NCI-H524 (cell line): ENCODE measurements around the gene RAB11FIP4.
A peak's percentile ranks its signal among the peaks of the same experiment; 100 is the strongest.
"Not testable (repeated sequence)": the region's sequence is repeated elsewhere in the genome, so short reads cannot be mapped to it uniquely, and the experiment has no call there.

ENCODE experiments used
- DNase-seq, 2 experiments: peaks; one replicate each; lab custom pipeline; 2025; lab: John Stamatoyannopoulos, UW

Gene RAB11FIP4

GRCh38 chr17:31433091-31433790 lies 41.8 kb downstream of the RAB11FIP4 start:
- DNase-seq = no peak

GRCh38 chr17:31433811-31434726 lies 42.6 kb downstream of the RAB11FIP4 start:
- DNase-seq = no peak

DNA sequence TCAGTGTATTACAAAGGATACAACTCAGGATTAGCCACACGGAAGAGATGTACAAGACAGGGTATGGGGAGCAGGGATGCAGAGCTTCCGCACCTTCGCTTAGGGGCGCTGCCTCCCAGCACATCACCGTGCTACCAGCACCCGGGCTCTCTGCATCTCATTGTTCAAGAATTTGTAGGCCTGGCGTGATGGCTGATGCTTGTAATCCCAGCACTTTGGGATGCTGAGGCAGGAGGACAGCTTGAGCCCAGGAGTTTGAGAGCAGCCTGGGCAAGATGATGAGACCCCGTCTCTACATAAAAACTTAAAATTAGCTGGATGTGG lies 43.2 kb downstream of the RAB11FIP4 start:
- DNase-seq = no peak

GRCh38 chr17:31435581-31435980 lies 44.1 kb downstream of the RAB11FIP4 start:
- no peak for DNase-seq

GRCh38 chr17:31437720-31438400 lies 46.4 kb downstream of the RAB11FIP4 start:
- no peak for DNase-seq

DNA sequence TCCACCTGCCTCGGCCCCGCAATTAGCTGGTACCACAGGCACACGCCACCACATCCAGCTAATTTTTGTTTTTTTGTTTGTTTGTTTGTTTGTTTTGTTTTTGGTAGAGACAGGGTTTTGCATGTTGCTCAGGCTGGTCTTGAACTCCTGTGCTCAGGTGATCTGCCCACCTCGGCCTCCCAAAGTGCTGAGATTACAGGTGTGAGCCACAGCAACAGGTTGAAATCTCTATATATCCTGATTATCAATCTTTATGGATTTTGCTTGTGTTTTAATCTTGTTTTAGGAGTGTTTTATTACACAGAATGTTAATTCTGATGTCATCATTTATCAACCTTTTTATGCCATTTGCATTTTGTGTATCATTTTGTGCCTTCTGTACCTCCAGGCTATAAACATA lies 48.2 kb downstream of the RAB11FIP4 start:
- DNase-seq = no peak

DNA sequence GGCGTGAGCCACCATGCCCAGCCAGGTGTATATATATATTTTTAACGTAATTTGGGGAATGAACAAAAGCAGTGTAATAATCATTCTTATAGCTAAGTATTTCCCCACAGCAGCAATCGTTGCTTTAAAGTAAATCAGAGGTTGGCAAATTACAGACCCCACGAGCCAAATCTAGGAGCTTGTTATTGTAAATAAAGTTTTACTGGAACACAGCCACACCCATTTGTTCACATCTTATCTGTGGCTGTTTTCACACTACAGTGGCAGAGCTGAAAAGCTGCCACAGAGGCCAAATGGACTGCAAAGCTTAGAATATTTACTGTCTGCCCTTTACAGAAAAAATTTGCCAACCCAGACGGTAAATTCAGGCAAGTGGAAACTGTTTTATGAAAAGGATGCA lies 50.8 kb downstream of the RAB11FIP4 start:
- DNase-seq = no peak

DNA sequence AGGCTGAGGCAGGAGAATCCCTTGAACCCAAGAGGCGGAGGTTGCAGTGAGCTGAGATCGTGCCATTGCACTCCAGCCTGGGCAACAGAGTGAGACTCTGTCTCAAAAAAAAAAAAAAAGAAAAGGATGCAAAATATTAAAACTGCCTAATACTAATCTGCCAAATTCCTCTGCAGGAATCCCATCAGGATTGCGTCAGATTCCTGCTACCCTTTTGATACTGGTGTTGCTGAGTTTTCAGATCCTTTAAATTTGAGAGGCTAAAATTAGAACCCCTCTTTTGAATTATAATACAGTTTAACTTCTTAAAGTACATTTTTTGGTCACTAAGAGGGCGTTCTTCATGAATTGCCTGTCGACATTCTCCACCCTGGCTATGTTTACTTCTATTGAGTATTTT lies 51.4 kb downstream of the RAB11FIP4 start:
- DNase-seq = not testable (repeated sequence)

DNA sequence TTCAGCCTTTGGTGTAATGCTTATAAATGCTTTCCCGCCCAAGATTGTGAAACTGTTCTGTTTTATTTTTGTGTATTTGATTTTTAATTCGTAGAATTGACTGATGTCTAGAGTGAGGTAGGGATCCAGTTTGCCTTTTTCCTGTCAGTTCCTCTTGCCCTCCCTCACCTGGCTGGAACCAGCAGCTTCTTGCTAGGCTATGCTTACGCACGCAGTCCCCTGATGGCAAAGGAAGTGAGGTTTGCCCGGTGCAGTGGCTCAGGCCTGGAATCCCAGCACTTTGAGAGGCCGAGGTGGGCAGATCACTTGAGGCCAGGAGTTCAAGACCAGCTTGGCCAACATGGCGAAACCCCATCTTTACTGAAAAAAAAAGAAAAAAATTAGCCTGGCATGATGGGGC lies 51.9 kb downstream of the RAB11FIP4 start:
- DNase-seq = no peak

DNA sequence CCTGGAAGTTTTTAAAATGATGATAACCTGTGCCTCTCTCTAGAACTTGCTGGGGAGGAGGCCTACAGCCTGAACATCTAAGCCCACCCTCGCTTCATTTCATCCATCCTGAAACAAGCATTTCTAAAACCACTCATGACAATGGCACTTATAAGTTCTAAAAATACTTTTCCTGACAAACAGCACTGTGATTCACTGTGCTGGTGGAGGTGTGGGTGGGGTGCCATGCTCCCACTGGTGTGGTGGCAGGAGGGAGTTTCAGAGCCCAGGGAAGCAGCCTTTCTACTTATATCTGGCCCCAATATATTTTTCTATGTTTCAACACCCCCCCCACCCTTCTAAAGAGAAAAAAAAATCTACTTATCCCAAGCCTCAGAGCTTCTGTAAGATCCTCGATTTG lies 52.6 kb downstream of the RAB11FIP4 start:
- DNase-seq = no peak

DNA sequence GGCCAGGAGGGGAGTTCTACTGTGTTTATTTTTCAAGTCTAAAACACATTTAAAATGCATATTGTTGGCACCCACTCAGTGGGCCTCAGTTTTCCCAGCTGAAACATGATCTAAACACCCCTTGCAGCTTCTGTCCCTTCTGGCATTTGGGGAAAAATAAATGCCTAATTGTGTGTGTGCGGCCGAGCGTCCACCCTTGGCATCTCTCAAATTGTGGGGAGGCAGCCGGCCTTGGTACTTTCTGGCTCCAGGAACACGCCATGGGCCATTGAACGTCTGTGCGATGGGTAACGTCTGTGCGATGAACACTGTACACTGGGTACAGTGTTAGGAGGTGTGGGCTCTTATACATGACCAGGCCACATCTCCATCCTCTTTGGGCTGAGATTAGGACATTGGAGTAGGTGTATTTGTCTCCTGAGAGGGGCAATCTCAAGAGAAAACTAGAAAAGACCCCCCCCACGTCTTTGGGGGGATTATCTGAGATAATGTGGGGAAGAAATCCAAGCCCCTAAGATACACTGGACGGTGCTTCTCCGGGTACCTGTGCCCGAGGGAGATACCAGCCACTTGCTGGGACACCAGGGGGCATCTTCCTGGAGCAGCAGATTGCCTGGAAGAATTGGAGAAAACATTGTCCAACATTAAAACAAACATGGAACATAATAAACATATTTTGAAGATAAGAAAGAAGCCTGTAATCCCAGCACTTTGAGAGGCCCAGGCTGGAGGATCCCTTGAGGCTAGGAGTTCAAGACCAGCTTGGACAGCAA lies 54.9 kb downstream of the RAB11FIP4 start:
- DNase-seq = no peak

DNA sequence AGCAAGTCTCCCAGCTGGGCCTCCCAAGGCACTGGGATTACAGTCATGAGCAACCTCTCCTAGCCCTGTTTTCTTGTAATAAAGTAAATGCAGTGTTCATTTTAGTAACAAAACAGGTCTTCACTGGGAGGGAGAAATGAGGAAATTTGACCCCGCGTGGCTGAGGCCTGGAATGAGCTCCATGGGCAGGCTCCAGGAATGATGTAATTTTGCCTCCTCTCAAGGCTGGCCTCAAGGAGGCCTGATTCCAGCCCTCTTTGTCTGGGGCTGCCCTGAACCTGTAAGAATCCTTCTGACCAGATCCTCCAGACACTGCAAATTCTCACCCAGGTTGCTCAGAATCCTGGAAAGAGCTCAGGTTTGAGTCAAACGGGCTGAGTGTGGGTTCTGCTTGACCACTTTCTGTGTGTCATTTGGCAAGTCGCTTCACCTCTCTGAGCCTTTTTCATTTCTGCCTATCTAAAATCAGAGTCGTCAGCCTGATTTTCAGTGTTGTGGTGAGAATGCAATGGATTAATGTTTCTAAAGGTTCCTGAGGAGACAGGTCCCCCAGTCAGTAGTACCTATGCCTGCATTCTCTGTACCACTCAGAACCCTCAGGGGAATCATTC lies 57.1 kb downstream of the RAB11FIP4 start:
- DNase-seq = no peak

DNA sequence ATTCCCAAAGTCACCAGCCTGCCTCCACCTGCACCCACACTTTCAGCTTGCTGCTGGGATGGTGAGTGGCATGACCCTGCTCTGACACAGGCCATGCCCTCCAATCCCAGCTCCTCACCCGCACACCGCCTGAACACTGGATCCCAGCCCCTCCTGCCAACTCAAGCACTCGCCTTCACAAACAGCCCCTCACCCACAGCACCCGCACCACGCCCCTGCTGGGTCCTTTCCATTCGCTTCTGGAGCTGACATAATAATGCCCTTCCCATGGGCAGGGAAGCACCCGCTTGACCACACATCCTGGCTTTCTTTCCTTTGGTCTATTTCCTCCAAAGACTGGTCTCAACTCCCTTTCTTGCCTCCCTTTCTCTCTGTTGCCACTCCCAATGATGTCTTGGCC lies 57.6 kb downstream of the RAB11FIP4 start:
- no peak for DNase-seq

DNA sequence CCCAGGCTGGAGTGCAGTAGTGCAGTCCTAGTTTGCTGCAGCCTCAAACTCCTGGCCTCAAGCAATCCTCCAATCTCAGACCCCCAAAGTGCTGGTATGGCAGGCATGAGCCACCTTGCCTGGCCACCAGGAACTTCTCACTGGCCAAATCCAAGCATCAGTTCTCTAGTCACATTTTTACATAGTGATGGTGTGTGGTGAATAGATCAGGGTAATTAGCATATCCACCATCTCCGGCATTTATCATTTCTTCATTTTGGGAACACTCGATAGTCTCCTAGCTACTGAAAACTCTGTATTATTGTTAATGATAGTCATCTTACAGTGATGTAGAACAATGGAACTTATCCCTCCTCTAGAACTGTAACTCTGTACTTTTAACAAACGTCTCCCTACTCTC lies 58.3 kb downstream of the RAB11FIP4 start:
- DNase-seq = no peak

GRCh38 chr17:31452101-31452500 lies 60.6 kb downstream of the RAB11FIP4 start:
- DNase-seq = no peak

DNA sequence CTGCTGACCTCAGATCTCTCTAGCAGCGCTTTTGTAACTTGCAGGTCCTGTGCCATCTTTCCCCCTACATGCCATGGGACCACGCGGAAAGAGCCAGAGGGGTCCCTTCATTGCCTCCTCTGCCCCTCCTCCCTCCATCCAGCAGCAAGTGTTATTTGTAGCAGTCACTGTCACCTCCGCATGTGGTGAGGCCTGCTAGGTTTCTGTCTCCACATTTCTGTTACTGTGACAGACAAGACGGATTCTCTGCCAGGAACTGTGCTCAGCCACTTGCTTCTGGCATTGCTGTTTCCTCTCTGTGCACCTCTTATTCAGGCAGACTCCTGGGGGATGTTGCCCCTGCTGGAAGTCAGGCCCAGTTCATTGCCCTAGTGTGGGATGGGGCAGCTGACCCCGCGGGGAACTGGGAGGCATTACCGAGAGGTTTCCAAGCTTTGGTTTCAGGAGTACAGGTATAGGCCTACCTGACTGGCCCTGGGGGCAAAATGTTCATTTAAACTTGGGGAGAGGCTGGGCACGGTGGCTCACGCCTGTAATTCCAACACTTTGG lies 61.2 kb downstream of the RAB11FIP4 start:
- no peak for DNase-seq

DNA sequence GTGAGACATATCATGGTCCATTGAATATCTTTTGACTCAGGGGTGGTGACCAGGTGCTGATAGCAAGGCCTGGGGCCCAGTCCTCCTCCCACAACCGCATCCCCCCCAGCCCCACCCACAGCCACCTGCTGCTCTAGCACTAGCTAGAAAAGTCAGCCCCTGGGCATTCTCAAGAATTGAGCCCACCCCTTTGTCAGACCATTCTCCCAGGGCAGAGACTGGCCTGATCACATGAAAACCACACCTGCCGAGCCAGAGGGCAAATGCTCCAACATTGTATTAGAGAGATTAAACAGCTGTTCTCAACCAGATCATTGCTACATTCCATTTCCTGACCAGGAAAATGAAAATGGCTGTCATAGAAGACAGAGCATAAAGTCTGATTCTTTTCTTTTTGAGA lies 62.4 kb downstream of the RAB11FIP4 start:
- peak in 1 of 2 experiments; percentile 44 for DNase-seq

DNA sequence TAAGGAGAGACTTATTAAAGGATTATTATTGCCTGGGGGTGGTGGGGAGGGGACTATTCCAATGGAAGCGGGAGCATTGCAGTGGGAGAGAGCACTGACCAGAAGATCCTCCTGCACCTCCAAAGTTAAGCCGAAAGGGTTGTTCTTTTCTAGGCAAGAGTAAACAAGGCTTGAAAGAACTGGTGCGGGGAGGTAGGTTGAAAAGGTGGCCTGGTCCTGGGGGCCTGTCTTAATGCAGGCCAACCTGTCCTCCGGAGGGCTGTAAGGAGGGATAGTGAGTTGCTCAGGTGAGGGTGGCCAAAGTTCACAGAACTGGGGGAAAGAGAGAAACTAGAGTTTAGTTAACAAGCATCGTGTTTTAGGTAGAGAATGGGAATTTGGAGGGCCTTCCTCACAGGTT lies 65.3 kb downstream of the RAB11FIP4 start:
- no peak for DNase-seq

GRCh38 chr17:31457391-31458234 lies 66.1 kb downstream of the RAB11FIP4 start:
- no peak for DNase-seq

- peak in 1 of 2 experiments; percentile 11 for DNase-seq
Measured at GRCh38 chr17:31458829-31459228, 67.4 kb downstream of the RAB11FIP4 start.
